Vagina (tissue), 2 donors: ENCODE results near the gene TENM4. TPM values are rescaled to one million over a fixed set of nuclear protein-coding genes. Genes with fewer than 3 reads are reported as not detected.

Experiments
- DNase-seq, 2 donors: peaks; one replicate each; pipeline ENCODE4 v3.0.0-alpha.2; 2017; ENCODE audit errors: extremely low spot score in 2 of 2
- H3K27ac ChIP-seq: fragments of 200-600 bp; sonication (generic); one replicate; pipeline ENCODE4 v1.5.1; 2019
- H3K27me3 ChIP-seq: fragments of 200-600 bp; sonication (generic); one replicate; pipeline ENCODE4 v1.5.1; 2019
- H3K36me3 ChIP-seq, 2 donors: fragments of 200-600 bp; sonication (generic); one replicate each; pipeline ENCODE4 v1.5.1; 2017 to 2019
- H3K4me1 ChIP-seq: fragments of 200-600 bp; sonication (generic); one replicate; pipeline ENCODE4 v1.5.1; 2019
- H3K4me3 ChIP-seq, 2 donors: fragments of 200-600 bp; sonication (generic); 1 replicate in 1 of 2; 2 replicates in 1 of 2; pipeline ENCODE4 v1.5.1; 2016 to 2019
- H3K9me3 ChIP-seq: fragments of 200-600 bp; sonication (generic); one replicate; pipeline ENCODE4 v1.5.1; 2019
- POLR2A ChIP-seq, 2 donors: fragments of 450-650 bp; IDR thresholded peaks; one replicate each; pipeline ENCODE4 v1.6.1; 2017; ENCODE audit warnings: antibody characterized with exemption in 2 of 2, mild to moderate bottlenecking in 2 of 2, moderate library complexity in 2 of 2
- POLR2AphosphoS5 ChIP-seq, 2 donors: sonication (generic); formaldehyde crosslinking; IDR thresholded peaks; one replicate each; pipeline ENCODE4 v1.9.0; 2017; ENCODE audit warnings: antibody characterized with exemption in 2 of 2, mild to moderate bottlenecking in 2 of 2, low read depth in 1 of 2; ENCODE audit not compliant: insufficient read depth in 1 of 2
- intact Hi-C: fragments of 100-400 bp; cut with DNase I; formaldehyde crosslinking; loops from one replicate; pipeline ENCODE4 v1.15.1; 2023
- total RNA-seq: library from RNA; depleted of rRNA; stranded (reverse); fragments of >200 nt; gene quantifications from one replicate; pipeline ENCODE4 v1.2.3, GENCODE V29; 2016
- TF ChIP-seq, protein P1 (sequence below), 3 experiments: fragments of 450-650 bp in 2 of 3; fragments of 200-600 bp in 1 of 3; sonication (generic) in 1 of 3; IDR thresholded peaks; one replicate each; pipeline ENCODE4 v1.5.1; 2017 to 2019; ENCODE audit warnings: antibody characterized with exemption in 3 of 3, mild to moderate bottlenecking in 2 of 3, moderate library complexity in 2 of 3

Gene TENM4
- total RNA-seq, 1 donor from 2014 or later, result 12.5 TPM

DNA sequence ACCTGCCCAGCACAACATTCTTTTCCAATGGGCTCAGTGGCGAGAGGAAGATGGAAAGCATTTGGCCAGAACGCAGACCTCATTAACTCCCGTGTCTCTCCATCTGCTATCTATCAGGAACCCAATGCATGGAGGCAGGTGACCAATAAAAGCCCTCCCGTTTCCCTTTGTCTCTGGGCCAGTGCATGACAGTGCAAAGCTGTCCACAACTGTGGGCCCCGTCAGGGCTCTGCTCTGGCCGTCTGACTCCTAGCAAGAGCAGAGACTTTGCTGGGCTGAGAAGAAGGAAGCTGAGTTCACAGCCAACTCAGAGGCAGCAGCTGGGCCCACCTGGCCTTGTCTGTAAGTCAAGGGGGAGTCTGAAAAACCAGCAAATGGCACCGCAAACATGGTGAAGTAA lies 177.8 kb downstream of the TENM4 start:
- H3K4me1 ChIP-seq, result peaks cover 7% of the 10 kb centered on the region
- H3K4me3 ChIP-seq, result no peak overlapping the region
- H3K36me3 ChIP-seq, result no peaks in the 10 kb centered on the region
- H3K27me3 ChIP-seq, result no peaks in the 10 kb centered on the region
- intact Hi-C loops, result no loop called here
- H3K9me3 ChIP-seq, result no peaks in the 10 kb centered on the region
- H3K27ac ChIP-seq, result no peak overlapping the region
- DNase-seq, result peak; percentile 81 to 88
- TF ChIP-seq, protein P1, sequence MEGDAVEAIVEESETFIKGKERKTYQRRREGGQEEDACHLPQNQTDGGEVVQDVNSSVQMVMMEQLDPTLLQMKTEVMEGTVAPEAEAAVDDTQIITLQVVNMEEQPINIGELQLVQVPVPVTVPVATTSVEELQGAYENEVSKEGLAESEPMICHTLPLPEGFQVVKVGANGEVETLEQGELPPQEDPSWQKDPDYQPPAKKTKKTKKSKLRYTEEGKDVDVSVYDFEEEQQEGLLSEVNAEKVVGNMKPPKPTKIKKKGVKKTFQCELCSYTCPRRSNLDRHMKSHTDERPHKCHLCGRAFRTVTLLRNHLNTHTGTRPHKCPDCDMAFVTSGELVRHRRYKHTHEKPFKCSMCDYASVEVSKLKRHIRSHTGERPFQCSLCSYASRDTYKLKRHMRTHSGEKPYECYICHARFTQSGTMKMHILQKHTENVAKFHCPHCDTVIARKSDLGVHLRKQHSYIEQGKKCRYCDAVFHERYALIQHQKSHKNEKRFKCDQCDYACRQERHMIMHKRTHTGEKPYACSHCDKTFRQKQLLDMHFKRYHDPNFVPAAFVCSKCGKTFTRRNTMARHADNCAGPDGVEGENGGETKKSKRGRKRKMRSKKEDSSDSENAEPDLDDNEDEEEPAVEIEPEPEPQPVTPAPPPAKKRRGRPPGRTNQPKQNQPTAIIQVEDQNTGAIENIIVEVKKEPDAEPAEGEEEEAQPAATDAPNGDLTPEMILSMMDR (IDR thresholded peaks at IDR 0.05), result no peak
- TF ChIP-seq POLR2A (IDR thresholded peaks at IDR 0.05), result no peak
- no peak for TF ChIP-seq POLR2AphosphoS5 (IDR thresholded peaks at IDR 0.05; ENCODE audit: insufficient read depth in 1 of 2, low read depth in 1 of 2)

DNA sequence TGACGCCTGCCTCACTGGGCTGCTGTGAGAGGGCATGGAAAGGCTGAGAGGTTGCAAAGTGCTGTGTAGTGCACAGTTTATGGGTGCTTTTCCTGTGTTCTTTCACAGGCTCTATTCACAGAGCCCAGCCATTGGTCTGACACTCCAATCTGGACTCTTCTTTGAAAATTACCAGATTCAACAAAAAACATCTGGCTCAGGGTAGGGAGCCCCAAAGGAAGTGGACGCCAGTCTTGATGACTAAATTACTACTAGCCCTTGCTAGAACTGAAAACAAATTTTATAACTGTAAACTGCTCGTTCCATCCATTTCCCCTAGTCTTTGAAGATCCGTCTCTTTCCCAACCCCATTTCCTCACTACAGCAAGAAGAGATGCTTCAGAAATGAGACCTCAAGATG lies 178.6 kb downstream of the TENM4 start:
- no peak overlapping the region for H3K4me3 ChIP-seq
- no peaks in the 10 kb centered on the region for H3K36me3 ChIP-seq
- H3K27ac ChIP-seq, result no peak overlapping the region
- peaks cover 7% of the 10 kb centered on the region for H3K4me1 ChIP-seq
- intact Hi-C loops, result no loop called here
- peak in 1 of 2 donors; percentile 80 for DNase-seq
- H3K9me3 ChIP-seq, result no peaks in the 10 kb centered on the region
- no peaks in the 10 kb centered on the region for H3K27me3 ChIP-seq
- TF ChIP-seq POLR2AphosphoS5 (IDR thresholded peaks at IDR 0.05; ENCODE audit: insufficient read depth in 1 of 2, low read depth in 1 of 2) (no peak), POLR2A (IDR thresholded peaks at IDR 0.05) (no peak)
- TF ChIP-seq, protein P1 (IDR thresholded peaks at IDR 0.05), result no peak

DNA sequence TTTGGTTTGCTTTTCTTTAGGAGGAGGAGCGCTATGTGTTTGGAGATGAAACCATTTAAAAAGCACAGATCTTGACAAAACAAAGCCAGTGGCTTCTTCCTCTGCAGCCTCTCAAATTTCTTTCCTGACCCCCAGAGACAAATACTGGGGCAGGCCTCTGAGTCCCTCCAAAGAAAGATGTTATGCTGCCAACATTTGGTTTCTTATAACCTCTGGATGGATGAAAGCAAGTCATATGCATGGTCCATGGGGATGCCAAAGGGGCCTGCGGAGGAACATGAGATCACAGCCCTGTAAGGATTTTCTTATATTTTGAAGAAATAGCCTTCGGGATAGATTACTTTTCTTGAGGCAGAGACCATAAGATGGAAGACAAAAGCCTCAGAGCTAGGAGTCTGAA lies 179.1 kb downstream of the TENM4 start:
- Histone ChIP-seq H3K4me3 (no peak overlapping the region), H3K36me3 (no peaks in the 10 kb centered on the region), H3K27ac (no peak overlapping the region), H3K9me3 (no peaks in the 10 kb centered on the region), H3K27me3 (no peaks in the 10 kb centered on the region), H3K4me1 (peaks cover 7% of the 10 kb centered on the region)
- TF ChIP-seq POLR2A (IDR thresholded peaks at IDR 0.05) (no peak), POLR2AphosphoS5 (IDR thresholded peaks at IDR 0.05; ENCODE audit: insufficient read depth in 1 of 2, low read depth in 1 of 2) (no peak)
- TF ChIP-seq, protein P1 (IDR thresholded peaks at IDR 0.05), result no peak
- DNase-seq, result peak in 1 of 2 donors; percentile 25
- intact Hi-C loops, result no loop called here

DNA sequence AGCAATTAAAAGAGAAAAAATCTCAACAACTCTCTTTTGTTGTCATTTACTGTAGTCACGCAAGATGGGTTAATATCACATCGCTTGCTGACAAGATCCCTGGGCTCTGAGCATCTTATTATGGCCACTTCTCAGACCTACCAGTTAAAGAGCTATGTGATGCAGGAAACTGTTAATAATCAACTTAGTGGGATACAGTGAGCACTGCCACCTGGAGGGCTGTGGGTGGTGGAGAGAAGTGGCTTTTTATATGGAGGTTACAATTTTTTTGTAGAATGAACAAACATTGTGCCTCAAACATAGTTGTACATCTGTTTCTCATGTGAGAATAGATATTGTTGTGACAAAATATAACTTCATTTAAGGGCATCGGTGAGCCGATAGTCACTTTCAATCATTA lies 181.0 kb downstream of the TENM4 start:
- Histone ChIP-seq H3K4me3 (no peak overlapping the region), H3K36me3 (no peaks in the 10 kb centered on the region), H3K27me3 (no peaks in the 10 kb centered on the region), H3K9me3 (no peaks in the 10 kb centered on the region), H3K4me1 (peaks cover 7% of the 10 kb centered on the region), H3K27ac (no peak overlapping the region)
- intact Hi-C loops, result no loop called here
- TF ChIP-seq, protein P1 (IDR thresholded peaks at IDR 0.05), result no peak
- TF ChIP-seq POLR2A (IDR thresholded peaks at IDR 0.05), result no peak
- TF ChIP-seq POLR2AphosphoS5 (IDR thresholded peaks at IDR 0.05; ENCODE audit: insufficient read depth in 1 of 2, low read depth in 1 of 2), result no peak
- DNase-seq, result peak in 1 of 2 donors; percentile 5

DNA sequence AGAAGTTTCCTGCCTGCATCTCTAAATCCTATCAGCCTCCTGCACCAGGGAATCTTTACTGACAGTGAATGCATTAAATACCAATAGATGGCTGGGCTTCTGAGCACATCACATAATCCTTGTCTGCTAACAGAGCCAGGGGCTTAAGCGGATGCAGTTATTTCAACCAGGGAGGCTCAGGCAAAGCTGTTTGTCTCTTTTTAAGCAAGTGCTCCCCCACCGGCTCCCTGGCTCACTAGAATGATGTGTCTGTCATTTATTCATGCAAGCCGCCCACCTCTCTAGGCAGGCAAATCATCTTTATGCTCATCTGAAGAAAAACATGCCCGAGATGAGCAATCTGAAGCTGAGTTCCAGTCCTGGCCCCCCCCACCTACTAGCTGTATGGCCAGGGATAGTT lies 182.3 kb downstream of the TENM4 start:
- intact Hi-C loops, result no loop called here
- Histone ChIP-seq H3K36me3 (no peaks in the 10 kb centered on the region), H3K4me3 (no peak overlapping the region), H3K27ac (no peak overlapping the region), H3K4me1 (peaks cover 7% of the 10 kb centered on the region), H3K9me3 (no peaks in the 10 kb centered on the region), H3K27me3 (no peaks in the 10 kb centered on the region)
- no peak for TF ChIP-seq POLR2A (IDR thresholded peaks at IDR 0.05)
- TF ChIP-seq, protein P1 (IDR thresholded peaks at IDR 0.05), result no peak
- no peak for DNase-seq
